K562 (cell line): ENCODE results near the gene ARL8A. TPM values are rescaled to one million over a fixed set of nuclear protein-coding genes. Genes with fewer than 3 reads are reported as not detected.

Experiments used
- ASH1L ChIP-seq: fragments of 450-650 bp; IDR thresholded peaks from 2 replicates; pipeline ENCODE4 v1.6.1; 2018; ENCODE audit warnings: borderline replicate concordance, mild to moderate bottlenecking, low read depth; ENCODE audit not compliant: partially characterized antibody
- E2F6 ChIP-seq, 2 experiments: IDR thresholded peaks; 2 replicates each; pipeline ENCODE4 v1.6.1; 2011; ENCODE audit warnings: borderline replicate concordance in 1 of 2, control low read depth in 1 of 2, low read depth in 1 of 2, low read length in 1 of 2, mild to moderate bottlenecking in 1 of 2, mixed read lengths in 1 of 2, moderate library complexity in 1 of 2; ENCODE audit not compliant: insufficient read depth in 1 of 2, insufficient read length in 1 of 2, poor library complexity in 1 of 2, severe bottlenecking in 1 of 2; ENCODE audit errors: extremely low read depth in 1 of 2
- FOXK2 ChIP-seq, 2 experiments: fragments of 450-650 bp; IDR thresholded peaks in 1 of 2; conservative IDR thresholded peaks in 1 of 2; 2 replicates each; pipeline ENCODE4 v1.6.1; 2016; ENCODE audit warnings: low read depth in 2 of 2, mild to moderate bottlenecking in 1 of 2
- FOXP1 ChIP-seq: sonication (generic); formaldehyde crosslinking; IDR thresholded peaks from 2 replicates; pipeline ENCODE4 v1.8.0; 2022; ENCODE audit warnings: mild to moderate bottlenecking, missing genetic modification reagents
- MTF1 ChIP-seq: fragments of 250-450 bp; sonication (Bioruptor Pico); IDR thresholded peaks from 2 replicates; pipeline ENCODE4 v1.9.0; 2021; ENCODE audit warnings: moderate library complexity, mild to moderate bottlenecking, inconsistent platforms, borderline replicate concordance
- SRSF7 ChIP-seq: fragments of 200-400 bp; formaldehyde crosslinking; optimal IDR thresholded peaks from 2 replicates; pipeline ENCODE3; 2017; ENCODE audit warnings: mild to moderate bottlenecking, low read depth, low read length
- ZNF134 ChIP-seq: fragments of 250-450 bp; sonication (Bioruptor Pico); conservative IDR thresholded peaks from 2 replicates; pipeline ENCODE4 v1.4.0; 2020
- polyA plus RNA-seq, 8 experiments: library from polyadenylated mRNA; depleted of rRNA in 4 of 8; stranded (reverse) in 5 of 8; unstranded in 3 of 8; fragments of >200 nt; fragmentation: Nextera tagmentation in 2 of 8; fragmentation: Illumina TruSeq in 1 of 8; extraction: Ambion mirVana in 2 of 8; extraction: Trizol in 1 of 8; gene quantifications; 2 replicates each; pipeline versions ENCODE4 v1.2.1 to v1.2.3, GENCODE V29; 2011 to 2014; ENCODE audit warnings: inconsistent platforms in 1 of 8, missing spikeins in 1 of 8
- total RNA-seq, 7 experiments: library from RNA; depleted of rRNA in 6 of 7; stranded (reverse); fragments of >200 nt in 6 of 7; fragmentation: Illumina TruSeq in 2 of 7; extraction: Trizol in 2 of 7; gene quantifications; 2 replicates each; pipeline versions ENCODE4 v1.2.1 to v1.2.3, GENCODE V29; 2011 to 2021; ENCODE audit warnings: low replicate concordance in 1 of 7
- TF ChIP-seq, protein P1 (sequence below), 2 experiments: fragments of 450-650 bp; IDR thresholded peaks; 2 replicates each; pipeline ENCODE4 v1.6.1; 2016; ENCODE audit warnings: mild to moderate bottlenecking in 2 of 2, borderline replicate concordance in 1 of 2, low read depth in 1 of 2, moderate library complexity in 1 of 2

The ARL8A gene
- total and polyA plus RNA-seq, 9 of the 15 experiments (the other 6 are each of a cell fraction or from before 2014, with no cell fraction given): 0.17 to 27.3 (median 15.6) TPM

- TF ChIP-seq, protein P1, sequence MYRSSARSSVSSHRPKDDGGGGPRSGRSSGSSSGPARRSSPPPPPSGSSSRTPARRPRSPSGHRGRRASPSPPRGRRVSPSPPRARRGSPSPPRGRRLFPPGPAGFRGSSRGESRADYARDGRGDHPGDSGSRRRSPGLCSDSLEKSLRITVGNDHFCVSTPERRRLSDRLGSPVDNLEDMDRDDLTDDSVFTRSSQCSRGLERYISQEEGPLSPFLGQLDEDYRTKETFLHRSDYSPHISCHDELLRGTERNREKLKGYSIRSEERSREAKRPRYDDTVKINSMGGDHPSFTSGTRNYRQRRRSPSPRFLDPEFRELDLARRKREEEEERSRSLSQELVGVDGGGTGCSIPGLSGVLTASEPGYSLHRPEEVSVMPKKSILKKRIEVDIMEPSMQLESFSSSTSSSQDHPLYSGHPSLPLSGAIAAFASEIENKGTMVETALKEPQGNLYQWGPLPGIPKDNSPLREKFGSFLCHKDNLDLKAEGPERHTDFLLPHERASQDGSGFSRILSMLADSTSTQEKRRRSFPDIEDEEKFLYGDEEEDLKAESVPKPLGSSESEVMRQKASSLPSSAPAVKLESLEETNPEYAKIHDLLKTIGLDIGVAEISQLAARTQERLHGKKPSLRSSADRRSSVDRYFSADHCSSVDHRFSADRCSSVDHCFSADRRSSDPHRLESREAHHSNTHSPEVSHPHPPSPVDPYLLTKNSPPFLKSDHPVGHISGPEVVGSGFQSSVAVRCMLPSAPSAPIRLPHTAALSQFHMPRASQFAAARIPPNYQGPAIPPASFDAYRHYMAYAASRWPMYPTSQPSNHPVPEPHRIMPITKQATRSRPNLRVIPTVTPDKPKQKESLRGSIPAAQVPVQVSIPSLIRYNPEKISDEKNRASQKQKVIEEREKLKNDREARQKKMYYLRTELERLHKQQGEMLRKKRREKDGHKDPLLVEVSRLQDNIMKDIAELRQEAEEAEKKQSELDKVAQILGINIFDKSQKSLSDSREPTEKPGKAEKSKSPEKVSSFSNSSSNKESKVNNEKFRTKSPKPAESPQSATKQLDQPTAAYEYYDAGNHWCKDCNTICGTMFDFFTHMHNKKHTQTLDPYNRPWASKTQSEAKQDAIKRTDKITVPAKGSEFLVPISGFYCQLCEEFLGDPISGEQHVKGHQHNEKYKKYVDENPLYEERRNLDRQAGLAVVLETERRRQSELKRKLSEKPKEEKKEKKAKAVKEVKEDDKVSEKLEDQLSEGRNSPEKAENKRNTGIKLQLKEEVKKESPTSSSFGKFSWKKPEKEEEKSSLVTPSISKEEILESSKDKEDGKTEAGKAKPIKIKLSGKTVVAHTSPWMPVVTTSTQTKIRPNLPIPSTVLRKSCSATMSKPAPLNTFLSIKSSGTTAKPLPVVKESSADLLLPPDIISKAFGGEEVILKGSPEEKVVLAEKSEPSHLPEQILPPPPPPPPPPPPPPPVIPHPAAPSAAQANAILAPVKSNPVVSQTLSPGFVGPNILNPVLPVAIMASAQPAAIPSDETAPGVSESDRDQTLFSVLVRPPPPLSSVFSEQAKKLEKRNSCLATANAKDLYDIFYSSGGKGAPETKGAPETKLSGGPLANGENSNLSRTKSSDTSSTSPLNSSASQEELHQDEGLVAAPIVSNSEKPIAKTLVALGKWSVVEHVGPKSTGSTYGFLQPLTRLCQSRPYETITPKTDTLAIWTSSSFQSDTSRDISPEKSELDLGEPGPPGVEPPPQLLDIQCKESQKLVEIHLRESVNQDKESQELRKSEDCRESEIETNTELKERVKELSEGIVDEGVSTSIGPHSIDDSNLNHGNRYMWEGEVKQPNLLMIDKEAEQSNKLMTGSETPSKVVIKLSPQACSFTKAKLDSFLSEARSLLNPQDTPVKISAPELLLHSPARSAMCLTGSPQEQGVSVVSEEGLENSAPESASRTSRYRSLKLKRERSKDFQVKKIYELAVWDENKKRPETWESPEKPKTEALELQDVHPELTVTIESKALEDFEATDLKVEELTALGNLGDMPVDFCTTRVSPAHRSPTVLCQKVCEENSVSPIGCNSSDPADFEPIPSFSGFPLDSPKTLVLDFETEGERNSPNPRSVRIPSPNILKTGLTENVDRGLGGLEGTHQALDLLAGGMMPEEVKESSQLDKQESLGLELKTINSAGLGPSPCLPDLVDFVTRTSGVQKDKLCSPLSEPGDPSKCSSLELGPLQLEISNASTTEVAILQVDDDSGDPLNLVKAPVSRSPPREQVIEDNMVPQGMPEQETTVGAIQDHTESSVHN (IDR thresholded peaks at IDR 0.05; ENCODE audit: borderline replicate concordance in 1 of 2, low read depth in 1 of 2): no peak
- TF ChIP-seq E2F6 (IDR thresholded peaks at IDR 0.05; ENCODE audit: borderline replicate concordance in 1 of 2, extremely low read depth in 1 of 2, insufficient read depth in 1 of 2, insufficient read length in 1 of 2, low read depth in 1 of 2, low read length in 1 of 2, poor library complexity in 1 of 2, severe bottlenecking in 1 of 2): peak in 1 of 2 experiments; percentile 30
- no peak for TF ChIP-seq ASH1L
- no peak for TF ChIP-seq FOXP1 (CRISPR knock-in tag)
- TF ChIP-seq MTF1 (CRISPR knock-in tag): no peak
- TF ChIP-seq FOXK2 (conservative IDR thresholded peaks at IDR 0.05 in 1 of 2, IDR thresholded peaks at IDR 0.05 in 1 of 2; ENCODE audit: low read depth in 2 of 2): no peak
- TF ChIP-seq SRSF7: no peak
- peak; percentile 60; the same call in 1 of the 2 replicates for TF ChIP-seq ZNF134
These were observed 37.7 kb upstream of the ARL8A start (continued) for GRCh38 chr1:202182040-202182877.
